ENCODE results near the gene ALX3.

DNA sequence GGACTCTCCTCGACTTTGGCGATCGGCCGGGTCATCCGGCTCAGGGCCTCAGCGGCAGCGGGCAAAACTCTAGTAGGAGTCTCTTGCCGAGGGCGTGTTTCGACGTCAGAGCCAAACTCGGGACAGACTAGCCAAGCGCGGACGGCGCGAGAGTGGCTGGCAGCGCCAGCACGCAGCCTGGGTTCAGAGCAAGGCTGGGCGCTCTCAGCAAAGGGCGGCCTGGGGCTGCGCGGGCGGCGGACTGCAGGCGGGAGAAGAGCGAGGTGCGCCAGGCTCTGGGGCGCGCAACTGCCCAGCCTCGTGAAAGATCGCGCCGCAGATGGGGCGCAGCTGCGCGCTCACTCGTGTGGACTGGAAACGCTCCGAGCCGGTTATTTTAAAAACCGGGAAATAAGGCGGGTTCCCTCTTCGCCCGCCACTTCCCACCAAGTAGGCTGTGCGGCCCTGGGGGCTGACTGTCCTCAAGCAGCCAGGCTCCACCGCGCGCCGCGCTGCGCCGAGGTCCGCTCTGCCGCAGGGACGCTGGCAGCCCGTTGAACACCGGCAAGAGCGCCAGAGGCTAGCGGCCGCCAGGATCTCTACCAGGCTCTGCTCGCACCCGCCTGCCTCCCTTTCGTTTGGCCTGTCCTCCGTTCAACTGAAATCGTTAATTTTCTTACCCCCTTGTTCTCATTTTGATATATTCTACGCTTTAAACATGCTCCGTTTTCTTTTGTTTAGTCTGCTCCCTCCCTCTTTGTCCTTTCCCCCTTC lies 2.4 kb downstream of the ALX3 start:
- TF ChIP-seq, protein P1, sequence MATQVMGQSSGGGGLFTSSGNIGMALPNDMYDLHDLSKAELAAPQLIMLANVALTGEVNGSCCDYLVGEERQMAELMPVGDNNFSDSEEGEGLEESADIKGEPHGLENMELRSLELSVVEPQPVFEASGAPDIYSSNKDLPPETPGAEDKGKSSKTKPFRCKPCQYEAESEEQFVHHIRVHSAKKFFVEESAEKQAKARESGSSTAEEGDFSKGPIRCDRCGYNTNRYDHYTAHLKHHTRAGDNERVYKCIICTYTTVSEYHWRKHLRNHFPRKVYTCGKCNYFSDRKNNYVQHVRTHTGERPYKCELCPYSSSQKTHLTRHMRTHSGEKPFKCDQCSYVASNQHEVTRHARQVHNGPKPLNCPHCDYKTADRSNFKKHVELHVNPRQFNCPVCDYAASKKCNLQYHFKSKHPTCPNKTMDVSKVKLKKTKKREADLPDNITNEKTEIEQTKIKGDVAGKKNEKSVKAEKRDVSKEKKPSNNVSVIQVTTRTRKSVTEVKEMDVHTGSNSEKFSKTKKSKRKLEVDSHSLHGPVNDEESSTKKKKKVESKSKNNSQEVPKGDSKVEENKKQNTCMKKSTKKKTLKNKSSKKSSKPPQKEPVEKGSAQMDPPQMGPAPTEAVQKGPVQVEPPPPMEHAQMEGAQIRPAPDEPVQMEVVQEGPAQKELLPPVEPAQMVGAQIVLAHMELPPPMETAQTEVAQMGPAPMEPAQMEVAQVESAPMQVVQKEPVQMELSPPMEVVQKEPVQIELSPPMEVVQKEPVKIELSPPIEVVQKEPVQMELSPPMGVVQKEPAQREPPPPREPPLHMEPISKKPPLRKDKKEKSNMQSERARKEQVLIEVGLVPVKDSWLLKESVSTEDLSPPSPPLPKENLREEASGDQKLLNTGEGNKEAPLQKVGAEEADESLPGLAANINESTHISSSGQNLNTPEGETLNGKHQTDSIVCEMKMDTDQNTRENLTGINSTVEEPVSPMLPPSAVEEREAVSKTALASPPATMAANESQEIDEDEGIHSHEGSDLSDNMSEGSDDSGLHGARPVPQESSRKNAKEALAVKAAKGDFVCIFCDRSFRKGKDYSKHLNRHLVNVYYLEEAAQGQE (tag by site-specific recombination; IDR thresholded peaks at IDR 0.05): no peak
- TF ChIP-seq ZNF670 (tag by site-specific recombination; IDR thresholded peaks at IDR 0.05; ENCODE audit: low read depth) (no peak), SCRT2 (tag by site-specific recombination; IDR thresholded peaks at IDR 0.05) (no peak), ZNF792 (tag by site-specific recombination; IDR thresholded peaks at IDR 0.05) (no peak), ZNF514 (tag by site-specific recombination; IDR thresholded peaks at IDR 0.05) (no peak), HOXC10 (CRISPR knock-in tag; IDR thresholded peaks at IDR 0.05) (no peak), ZNF707 (tag by site-specific recombination; IDR thresholded peaks at IDR 0.05) (no peak), ZNF658 (tag by site-specific recombination; IDR thresholded peaks at IDR 0.05) (no peak), ZNF121 (tag by site-specific recombination; IDR thresholded peaks at IDR 0.05) (no peak), ZNF561 (tag by site-specific recombination; IDR thresholded peaks at IDR 0.05; ENCODE audit: borderline replicate concordance) (no peak), ZNF777 (tag by site-specific recombination; IDR thresholded peaks at IDR 0.05; ENCODE audit: borderline replicate concordance) (no peak)
- TF ChIP-seq, protein P2, sequence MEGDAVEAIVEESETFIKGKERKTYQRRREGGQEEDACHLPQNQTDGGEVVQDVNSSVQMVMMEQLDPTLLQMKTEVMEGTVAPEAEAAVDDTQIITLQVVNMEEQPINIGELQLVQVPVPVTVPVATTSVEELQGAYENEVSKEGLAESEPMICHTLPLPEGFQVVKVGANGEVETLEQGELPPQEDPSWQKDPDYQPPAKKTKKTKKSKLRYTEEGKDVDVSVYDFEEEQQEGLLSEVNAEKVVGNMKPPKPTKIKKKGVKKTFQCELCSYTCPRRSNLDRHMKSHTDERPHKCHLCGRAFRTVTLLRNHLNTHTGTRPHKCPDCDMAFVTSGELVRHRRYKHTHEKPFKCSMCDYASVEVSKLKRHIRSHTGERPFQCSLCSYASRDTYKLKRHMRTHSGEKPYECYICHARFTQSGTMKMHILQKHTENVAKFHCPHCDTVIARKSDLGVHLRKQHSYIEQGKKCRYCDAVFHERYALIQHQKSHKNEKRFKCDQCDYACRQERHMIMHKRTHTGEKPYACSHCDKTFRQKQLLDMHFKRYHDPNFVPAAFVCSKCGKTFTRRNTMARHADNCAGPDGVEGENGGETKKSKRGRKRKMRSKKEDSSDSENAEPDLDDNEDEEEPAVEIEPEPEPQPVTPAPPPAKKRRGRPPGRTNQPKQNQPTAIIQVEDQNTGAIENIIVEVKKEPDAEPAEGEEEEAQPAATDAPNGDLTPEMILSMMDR (tag by site-specific recombination; IDR thresholded peaks at IDR 0.05): no peak
- TF ChIP-seq, protein P3, sequence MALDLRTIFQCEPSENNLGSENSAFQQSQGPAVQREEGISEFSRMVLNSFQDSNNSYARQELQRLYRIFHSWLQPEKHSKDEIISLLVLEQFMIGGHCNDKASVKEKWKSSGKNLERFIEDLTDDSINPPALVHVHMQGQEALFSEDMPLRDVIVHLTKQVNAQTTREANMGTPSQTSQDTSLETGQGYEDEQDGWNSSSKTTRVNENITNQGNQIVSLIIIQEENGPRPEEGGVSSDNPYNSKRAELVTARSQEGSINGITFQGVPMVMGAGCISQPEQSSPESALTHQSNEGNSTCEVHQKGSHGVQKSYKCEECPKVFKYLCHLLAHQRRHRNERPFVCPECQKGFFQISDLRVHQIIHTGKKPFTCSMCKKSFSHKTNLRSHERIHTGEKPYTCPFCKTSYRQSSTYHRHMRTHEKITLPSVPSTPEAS (tag by site-specific recombination; IDR thresholded peaks at IDR 0.05): no peak
- TF ChIP-seq, protein P4, sequence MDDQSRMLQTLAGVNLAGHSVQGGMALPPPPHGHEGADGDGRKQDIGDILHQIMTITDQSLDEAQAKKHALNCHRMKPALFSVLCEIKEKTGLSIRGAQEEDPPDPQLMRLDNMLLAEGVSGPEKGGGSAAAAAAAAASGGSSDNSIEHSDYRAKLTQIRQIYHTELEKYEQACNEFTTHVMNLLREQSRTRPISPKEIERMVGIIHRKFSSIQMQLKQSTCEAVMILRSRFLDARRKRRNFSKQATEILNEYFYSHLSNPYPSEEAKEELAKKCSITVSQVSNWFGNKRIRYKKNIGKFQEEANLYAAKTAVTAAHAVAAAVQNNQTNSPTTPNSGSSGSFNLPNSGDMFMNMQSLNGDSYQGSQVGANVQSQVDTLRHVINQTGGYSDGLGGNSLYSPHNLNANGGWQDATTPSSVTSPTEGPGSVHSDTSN (CRISPR knock-in tag; IDR thresholded peaks at IDR 0.05): no peak
